Mesendoderm (in vitro differentiated cells): ENCODE measurements around the gene RMND5B.

Source experiments
- DNase-seq: peaks from one replicate; pipeline ENCODE4 v3.0.0; 2013
- H2AK5ac ChIP-seq: 2 replicates; pipeline ENCODE4 v1.6.1; 2013; ENCODE audit warnings: low read length, inconsistent platforms
- H2BK120ac ChIP-seq: 2 replicates; pipeline ENCODE4 v1.6.1; 2013; ENCODE audit warnings: low read depth, mild to moderate bottlenecking, low read length, moderate library complexity, mixed read lengths
- H2BK15ac ChIP-seq: replicated peaks from 2 replicates; pipeline ENCODE4 v1.6.1; 2013; ENCODE audit warnings: low read depth, mild to moderate bottlenecking, moderate library complexity
- H2BK5ac ChIP-seq: 2 replicates; pipeline ENCODE4 v1.6.1; 2013; ENCODE audit warnings: low read length, inconsistent platforms
- H3K18ac ChIP-seq: 2 replicates; pipeline ENCODE4 v1.6.1; 2013; ENCODE audit warnings: mild to moderate bottlenecking, low read length, mixed read lengths
- H3K23ac ChIP-seq: one replicate; pipeline ENCODE4 v1.6.1; 2013; ENCODE audit warnings: low read length
- H3K27ac ChIP-seq: 2 replicates; pipeline ENCODE4 v1.5.1; 2013; ENCODE audit warnings: low read depth, mild to moderate bottlenecking, inconsistent platforms, low read length, moderate library complexity
- H3K27me3 ChIP-seq: 2 replicates; pipeline ENCODE4 v1.6.1; 2013; ENCODE audit warnings: low read length, control low read depth, mild to moderate bottlenecking, inconsistent platforms; ENCODE audit not compliant: insufficient read depth, poor library complexity
- H3K36me3 ChIP-seq: 2 replicates; pipeline ENCODE4 v1.6.1; 2013; ENCODE audit warnings: low read length, inconsistent platforms; ENCODE audit not compliant: control insufficient read depth, insufficient read depth
- H3K4ac ChIP-seq: one replicate; pipeline ENCODE4 v1.6.1; 2013; ENCODE audit warnings: low read depth, mild to moderate bottlenecking, low read length, moderate library complexity
- H3K4me1 ChIP-seq: 2 replicates; pipeline ENCODE4 v1.6.1; 2013; ENCODE audit warnings: low read depth, low read length, inconsistent platforms; ENCODE audit not compliant: control insufficient read depth
- H3K4me2 ChIP-seq: 2 replicates; pipeline ENCODE4 v1.6.1; 2013; ENCODE audit warnings: low read length
- H3K4me3 ChIP-seq: 2 replicates; pipeline ENCODE4 v1.5.1; 2013; ENCODE audit warnings: mild to moderate bottlenecking, low read length
- H3K56ac ChIP-seq: one replicate; pipeline ENCODE4 v1.6.1; 2013; ENCODE audit warnings: low read length
- H3K79me1 ChIP-seq: 2 replicates; pipeline ENCODE4 v1.6.1; 2013; ENCODE audit warnings: low read length, inconsistent platforms
- H3K79me2 ChIP-seq: 2 replicates; pipeline ENCODE4 v1.6.1; 2013; ENCODE audit warnings: mild to moderate bottlenecking, low read length; ENCODE audit not compliant: control insufficient read depth, insufficient read depth
- H3K9ac ChIP-seq: 2 replicates; pipeline ENCODE4 v1.6.1; 2013; ENCODE audit warnings: low read length, inconsistent platforms
- H4K5ac ChIP-seq: one replicate; pipeline ENCODE4 v1.6.1; 2013; ENCODE audit warnings: low read length
- H4K8ac ChIP-seq: one replicate; pipeline ENCODE4 v1.6.1; 2013; ENCODE audit warnings: low read depth, mild to moderate bottlenecking, control low read depth, low read length, moderate library complexity
- WGBS: extraction: QIAGEN DNeasy Blood & Tissue Kit; methylation state at CpG from one replicate; pipeline ENCODE4 v1.1.7; 2013; ENCODE audit warnings: low lambda C conversion rate, missing lambda C conversion rate; ENCODE audit not compliant: insufficient coverage; ENCODE audit errors: extremely low coverage; 5-methylcytosine and 5-hydroxymethylcytosine counted together

The RMND5B gene

DNA sequence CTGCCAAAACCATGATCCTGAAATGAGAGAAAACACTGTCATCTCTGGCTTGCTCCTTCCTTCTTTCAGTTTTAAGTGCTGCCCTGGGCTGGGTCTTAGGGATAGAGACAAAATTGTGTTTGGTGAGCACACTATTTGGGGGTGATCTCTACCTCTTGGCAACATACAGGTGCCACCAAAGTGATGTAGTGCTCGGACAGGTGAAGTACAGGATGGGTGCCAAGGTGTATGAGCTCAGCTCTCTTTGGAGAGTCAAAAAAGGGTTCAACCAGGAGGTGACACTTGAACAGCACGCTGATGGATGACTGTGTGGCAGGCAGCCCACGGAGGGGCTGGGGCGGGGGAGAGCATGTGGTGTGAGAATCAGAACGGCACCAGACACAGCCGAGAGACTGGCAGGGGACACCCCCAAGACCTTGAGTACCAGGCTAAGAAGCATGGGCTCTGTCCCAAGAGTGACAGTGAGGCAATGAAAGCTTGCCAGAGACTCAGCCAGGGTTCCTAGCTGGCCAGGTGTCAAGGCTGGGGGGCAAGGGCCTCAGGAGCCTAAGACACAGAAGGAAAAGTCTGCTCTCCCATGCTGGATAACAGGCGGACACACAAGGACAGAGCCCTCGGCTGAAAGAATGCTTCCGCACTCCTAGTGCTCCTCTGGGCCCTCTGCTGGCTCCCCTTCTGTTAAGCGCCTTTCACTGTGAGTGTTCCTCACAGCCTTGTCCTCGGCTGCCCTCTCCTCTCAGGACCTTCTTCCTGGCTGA, 20.3 kb downstream of the RMND5B start:
- H3K36me3 ChIP-seq, result peaks cover 21% of the 10 kb centered on the region
- no CpG with 5 or more reads among the region's 11 CpGs for WGBS
- no peak overlapping the region for H2AK5ac ChIP-seq
- H3K4ac ChIP-seq, result no peak overlapping the region
- H4K8ac ChIP-seq, result no peak overlapping the region
- no peak overlapping the region for H3K56ac ChIP-seq
- no peak overlapping the region for H3K4me3 ChIP-seq
- H2BK5ac ChIP-seq, result no peak overlapping the region
- H3K79me1 ChIP-seq, result peaks cover 4% of the 10 kb centered on the region
- H3K23ac ChIP-seq, result no peak overlapping the region
- H3K4me2 ChIP-seq, result no peak overlapping the region
- H4K5ac ChIP-seq, result no peak overlapping the region
- no peaks in the 10 kb centered on the region for H3K27me3 ChIP-seq
- H2BK120ac ChIP-seq, result no peak overlapping the region
- no peak overlapping the region for H3K27ac ChIP-seq
- H2BK15ac ChIP-seq, result no peak overlapping the region
- H3K18ac ChIP-seq, result no peak overlapping the region
- peaks cover 4% of the 10 kb centered on the region for H3K79me2 ChIP-seq
- H3K9ac ChIP-seq, result no peak overlapping the region
- peak; percentile 42 for DNase-seq
- no peaks in the 10 kb centered on the region for H3K4me1 ChIP-seq

- no peak overlapping the region for H2BK120ac ChIP-seq
- H3K4ac ChIP-seq, result no peak overlapping the region
- H3K18ac ChIP-seq, result no peak overlapping the region
- peak overlapping the region; percentile 89 for H3K56ac ChIP-seq
- H3K4me2 ChIP-seq, result peak overlapping the region; percentile 82
- peaks cover 4% of the 10 kb centered on the region for H3K79me2 ChIP-seq
- peak overlapping the region; percentile 84 for H3K9ac ChIP-seq
- no peak overlapping the region for H3K27ac ChIP-seq
- DNase-seq, result no peak
- peaks cover 3% of the 10 kb centered on the region for H3K79me1 ChIP-seq
- H3K4me1 ChIP-seq, result no peaks in the 10 kb centered on the region
- H4K8ac ChIP-seq, result no peak overlapping the region
- no peak overlapping the region for H3K23ac ChIP-seq
- H3K4me3 ChIP-seq, result peak overlapping the region; percentile 92
- H2BK15ac ChIP-seq, result no peak overlapping the region
- WGBS, result no CpG with 5 or more reads among the region's 31 CpGs
- H2AK5ac ChIP-seq, result no peak overlapping the region
- no peaks in the 10 kb centered on the region for H3K27me3 ChIP-seq
- no peak overlapping the region for H2BK5ac ChIP-seq
- peaks cover 10% of the 10 kb centered on the region for H3K36me3 ChIP-seq
- peak overlapping the region; percentile 66 for H4K5ac ChIP-seq
These were observed 22.0 kb downstream of the RMND5B start for GRCh38 chr5:178152491-178153444.

- no peak within 1 kb of the TSS for H2BK120ac ChIP-seq
- peaks cover 3% of the 10 kb centered on the region for H3K79me1 ChIP-seq
- no peaks in the 10 kb centered on the region for H3K27me3 ChIP-seq
- H3K4me2 ChIP-seq, result peak within 1 kb of the TSS; percentile 82
- H3K9ac ChIP-seq, result peak within 1 kb of the TSS; percentile 84
- peak within 1 kb of the TSS; percentile 92 for H3K4me3 ChIP-seq
- peaks cover 8% of the 10 kb centered on the region for H3K36me3 ChIP-seq
- H3K79me2 ChIP-seq, result peaks cover 4% of the 10 kb centered on the region
- no peaks in the 10 kb centered on the region for H3K4me1 ChIP-seq
- no CpG with 5 or more reads among the region's 68 CpGs for WGBS
- no peak within 1 kb of the TSS for H3K23ac ChIP-seq
- H2AK5ac ChIP-seq, result no peak within 1 kb of the TSS
- H3K4ac ChIP-seq, result no peak within 1 kb of the TSS
- H4K5ac ChIP-seq, result peak within 1 kb of the TSS; percentile 66
- H3K27ac ChIP-seq, result no peak within 1 kb of the TSS
- no peak within 1 kb of the TSS for H2BK5ac ChIP-seq
- peak; percentile 99 for DNase-seq
- peak within 1 kb of the TSS; percentile 89 for H3K56ac ChIP-seq
- no peak within 1 kb of the TSS for H4K8ac ChIP-seq
- no peak within 1 kb of the TSS for H3K18ac ChIP-seq
- no peak within 1 kb of the TSS for H2BK15ac ChIP-seq
These were observed 22.9 kb downstream of the RMND5B start, which contains the start of gene NHP2 for GRCh38 chr5:178153530-178154340. Gene NHP2 (minus strand): TSS chr5:178153885. CDS start chr5:178153817, 68 bp downstream.

DNA sequence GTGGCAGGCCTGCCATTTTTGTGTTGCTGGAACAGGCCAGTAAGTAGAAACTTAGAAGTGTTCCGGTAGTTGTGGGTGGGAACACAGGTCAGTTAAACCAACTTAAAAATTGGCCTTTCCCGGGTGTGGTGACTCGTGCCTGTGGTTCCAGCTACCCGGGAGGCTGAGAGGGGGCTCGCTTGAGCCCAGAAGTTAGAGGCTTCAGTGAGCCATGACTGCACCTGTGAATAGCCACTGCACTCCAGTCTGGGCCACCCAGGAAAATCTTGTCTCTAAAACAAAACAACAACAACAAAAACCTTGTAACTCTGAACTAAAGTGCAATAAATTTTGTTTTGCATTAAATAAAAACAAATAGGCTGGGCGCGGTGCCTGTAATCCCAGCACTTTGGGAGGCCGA, 24.3 kb downstream of the RMND5B start:
- Histone ChIP-seq H2BK15ac (no peak overlapping the region), H3K4ac (no peak overlapping the region), H3K79me1 (peaks cover 3% of the 10 kb centered on the region), H3K79me2 (peaks cover 4% of the 10 kb centered on the region), H3K36me3 (no peaks in the 10 kb centered on the region), H3K27me3 (no peaks in the 10 kb centered on the region), H3K56ac (no peak overlapping the region), H3K9ac (no peak overlapping the region), H4K8ac (no peak overlapping the region), H2AK5ac (no peak overlapping the region), H3K27ac (no peak overlapping the region), H2BK5ac (no peak overlapping the region), H3K4me1 (no peaks in the 10 kb centered on the region), H3K4me2 (no peak overlapping the region), H3K23ac (no peak overlapping the region), H3K18ac (no peak overlapping the region), H3K4me3 (no peak overlapping the region), H2BK120ac (no peak overlapping the region), H4K5ac (no peak overlapping the region)
- WGBS, result no CpG with 5 or more reads among the region's 8 CpGs
- DNase-seq, result no peak

- H3K56ac ChIP-seq, result no peak overlapping the region
- H2AK5ac ChIP-seq, result no peak overlapping the region
- H3K79me2 ChIP-seq, result no peaks in the 10 kb centered on the region
- no peak overlapping the region for H3K23ac ChIP-seq
- H3K4me3 ChIP-seq, result no peak overlapping the region
- no peak for DNase-seq
- no peak overlapping the region for H2BK15ac ChIP-seq
- H4K5ac ChIP-seq, result no peak overlapping the region
- no peaks in the 10 kb centered on the region for H3K36me3 ChIP-seq
- H2BK5ac ChIP-seq, result no peak overlapping the region
- no peak overlapping the region for H3K27ac ChIP-seq
- no peak overlapping the region for H3K4ac ChIP-seq
- no peak overlapping the region for H3K18ac ChIP-seq
- WGBS, result no CpG with 5 or more reads among the region's 5 CpGs
- H3K79me1 ChIP-seq, result no peaks in the 10 kb centered on the region
- H3K4me1 ChIP-seq, result no peaks in the 10 kb centered on the region
- no peak overlapping the region for H4K8ac ChIP-seq
- no peak overlapping the region for H3K4me2 ChIP-seq
- H3K9ac ChIP-seq, result no peak overlapping the region
- H3K27me3 ChIP-seq, result no peaks in the 10 kb centered on the region
- no peak overlapping the region for H2BK120ac ChIP-seq
These were observed 29.4 kb downstream of the RMND5B start for GRCh38 chr5:178160176-178160575.
